Measurements from ENCODE around the gene MAT1A. TPM values are rescaled to one million over a fixed set of nuclear protein-coding genes. Genes with fewer than 3 reads are reported as not detected.

The MAT1A gene
- total and polyA plus RNA-seq, 2 of the 8 experiments (the other 6 are each of a cell fraction or from before 2014, with no cell fraction given) = 4.1 to 6.4 TPM

DNA sequence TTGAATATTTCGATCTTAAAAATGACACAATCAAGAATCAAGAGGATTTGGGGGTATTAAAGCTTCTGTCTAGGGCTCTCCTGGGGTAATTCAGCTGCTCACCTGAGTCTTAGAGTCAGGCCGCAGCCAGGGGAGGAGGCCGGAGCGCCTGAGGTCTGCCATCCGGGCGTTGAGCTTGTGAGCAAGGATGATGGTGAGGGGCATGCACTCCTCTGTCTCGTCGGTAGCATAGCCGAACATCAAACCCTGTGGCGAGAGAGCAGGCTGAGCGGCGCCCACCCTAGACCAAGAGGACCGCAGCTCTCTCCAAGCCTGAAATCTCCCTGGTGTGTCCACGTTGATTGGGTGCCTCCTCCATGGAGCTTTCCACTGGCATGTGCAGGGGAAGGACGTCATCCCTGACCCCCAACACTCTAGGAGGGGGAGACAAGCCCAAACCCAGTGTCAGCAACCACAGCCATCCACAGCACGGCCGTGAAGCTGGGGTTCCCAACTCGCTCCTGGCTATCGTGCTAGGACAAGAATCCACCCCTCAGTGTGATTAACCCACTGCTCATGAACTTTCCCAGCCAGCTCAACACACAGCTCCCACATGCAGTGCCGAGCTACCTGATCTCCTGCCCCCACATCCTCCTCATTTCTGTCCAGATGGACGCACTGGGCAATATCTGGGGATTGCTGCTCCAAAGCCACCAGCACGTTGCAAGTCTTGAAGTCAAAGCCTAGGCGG is 9.2 kb downstream of the MAT1A start:
- ChIA-PET POLR2A (ENCODE audit: partially characterized antibody) (interaction anchor here (0.9 to 1.1 kb wide), 2 partner anchors 9 to 28 kb away, joined by 3 to 4 read pairs; partner anchors contain the start of gene MAT1A), CTCF (ENCODE audit: partially characterized antibody) (interaction anchor here (1.0 to 3.4 kb wide), 7 partner anchors 8 to 225 kb away, joined by 3 to 15 read pairs (median 4); partner anchors contain the start of gene MAT1A)
- Histone ChIP-seq H3K4ac (replicated peaks; ENCODE audit: insufficient read length, low read depth, low read length) (no peak overlapping the region), H3K23me2 (ENCODE audit: low read depth, low read length) (no peaks in the 10 kb centered on the region), H4K8ac (ENCODE audit: extremely low read depth, insufficient read depth, low read length) (no peak overlapping the region), H2BK5ac (ENCODE audit: low read depth, low read length) (no peak overlapping the region), H4K91ac (replicated peaks; ENCODE audit: insufficient read length, low read length) (no peak overlapping the region), H3K27me3 (replicated peaks in 1 of 4; ENCODE audit: control insufficient read depth in 3 of 4, extremely low read depth in 1 of 4, insufficient read depth in 3 of 4, low read length in 3 of 4) (no peaks in the 10 kb centered on the region; a peak in 2 of 7 replicates), H3K4me3 (ENCODE audit: extremely low read depth in 1 of 4, insufficient read depth in 2 of 4, low read depth in 3 of 4, low read length in 4 of 4) (no peak overlapping the region), H3K27ac (ENCODE audit: low read depth, low read length) (no peak overlapping the region), H3K56ac (replicated peaks; ENCODE audit: insufficient read length, low read depth, low read length) (no peak overlapping the region), H3K36me3 (ENCODE audit: control insufficient read depth in 2 of 4, insufficient read depth in 4 of 4, low read length in 3 of 4) (no peaks in the 10 kb centered on the region), H2BK15ac (ENCODE audit: low read length) (no peak overlapping the region), H3K9ac (replicated peaks in 1 of 4; ENCODE audit: extremely low read depth in 1 of 4, low read depth in 3 of 4, low read length in 3 of 4) (no peak overlapping the region), H2AFZ (ENCODE audit: low read length) (no peak overlapping the region), H4K20me1 (replicated peaks in 1 of 2; ENCODE audit: control insufficient read depth in 1 of 2, insufficient read depth in 2 of 2, low read length in 2 of 2) (peaks cover 0 to 2% of the 10 kb centered on the region in 2 experiments), H3K18ac (ENCODE audit: extremely low read depth, low read length) (no peak overlapping the region), H2BK12ac (ENCODE audit: low read depth, low read length) (no peak overlapping the region), H2BK20ac (ENCODE audit: low read length) (no peak overlapping the region), H2AK5ac (ENCODE audit: low read depth, low read length) (no peak overlapping the region), H3K4me2 (ENCODE audit: insufficient read depth in 1 of 2, low read depth in 2 of 2, low read length in 2 of 2) (no peak overlapping the region), H2BK120ac (replicated peaks; ENCODE audit: low read depth, low read length) (no peak overlapping the region), H3K14ac (ENCODE audit: insufficient read length) (no peak overlapping the region), H4K5ac (ENCODE audit: insufficient read length, low read depth, low read length) (no peak overlapping the region), H3K23ac (ENCODE audit: insufficient read length) (no peak overlapping the region), H3K79me1 (ENCODE audit: low read depth, low read length) (no peaks in the 10 kb centered on the region), H3K4me1 (replicated peaks in 1 of 4; ENCODE audit: control insufficient read depth in 3 of 4, insufficient read depth in 4 of 4, low read length in 3 of 4) (peaks cover 0 to 7% (median 0%) of the 10 kb centered on the region in 4 experiments; a peak in 2 of 7 replicates), H3K79me2 (ENCODE audit: control insufficient read depth in 1 of 2, insufficient read depth in 2 of 2, low read length in 2 of 2) (no peaks in the 10 kb centered on the region), H3K9me3 (ENCODE audit: insufficient read depth in 2 of 2, low read depth in 1 of 2, low read length in 1 of 2) (no peaks in the 10 kb centered on the region)
- WGBS, 2 experiments (ENCODE audit: extremely low coverage in 1 of 2, insufficient coverage in 1 of 2, insufficient read length in 1 of 2, insufficient replicate concordance in 2 of 2, low coverage in 1 of 2, low lambda C conversion rate in 2 of 2, missing lambda C conversion rate in 1 of 2) = 91% methylated on average over 23 of the region's 23 CpGs; no CpG with 5 or more reads in 1 of the 2 experiments
- DNase-seq (ENCODE audit: low read depth in 1 of 2, low spot score in 2 of 2) (no peak), FAIRE-seq (no peak)
- TF ChIP-seq ASH2L (IDR thresholded peaks at IDR 0.05; ENCODE audit: low read length) (no peak), SIX5 (IDR thresholded peaks at IDR 0.05; ENCODE audit: low read depth, low read length) (no peak), TBP (IDR thresholded peaks at IDR 0.05; ENCODE audit: low read depth, low read length) (no peak), KDM4A (IDR thresholded peaks at IDR 0.05; ENCODE audit: low read depth, low read length, severe bottlenecking) (no peak), ZNF274 (IDR thresholded peaks at IDR 0.05; ENCODE audit: borderline replicate concordance, extremely low read depth, low read length) (no peak), RBBP5 (IDR thresholded peaks at IDR 0.05; ENCODE audit: borderline replicate concordance, low read depth, low read length) (no peak)
- TF ChIP-seq, protein P1, sequence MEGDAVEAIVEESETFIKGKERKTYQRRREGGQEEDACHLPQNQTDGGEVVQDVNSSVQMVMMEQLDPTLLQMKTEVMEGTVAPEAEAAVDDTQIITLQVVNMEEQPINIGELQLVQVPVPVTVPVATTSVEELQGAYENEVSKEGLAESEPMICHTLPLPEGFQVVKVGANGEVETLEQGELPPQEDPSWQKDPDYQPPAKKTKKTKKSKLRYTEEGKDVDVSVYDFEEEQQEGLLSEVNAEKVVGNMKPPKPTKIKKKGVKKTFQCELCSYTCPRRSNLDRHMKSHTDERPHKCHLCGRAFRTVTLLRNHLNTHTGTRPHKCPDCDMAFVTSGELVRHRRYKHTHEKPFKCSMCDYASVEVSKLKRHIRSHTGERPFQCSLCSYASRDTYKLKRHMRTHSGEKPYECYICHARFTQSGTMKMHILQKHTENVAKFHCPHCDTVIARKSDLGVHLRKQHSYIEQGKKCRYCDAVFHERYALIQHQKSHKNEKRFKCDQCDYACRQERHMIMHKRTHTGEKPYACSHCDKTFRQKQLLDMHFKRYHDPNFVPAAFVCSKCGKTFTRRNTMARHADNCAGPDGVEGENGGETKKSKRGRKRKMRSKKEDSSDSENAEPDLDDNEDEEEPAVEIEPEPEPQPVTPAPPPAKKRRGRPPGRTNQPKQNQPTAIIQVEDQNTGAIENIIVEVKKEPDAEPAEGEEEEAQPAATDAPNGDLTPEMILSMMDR (IDR thresholded peaks at IDR 0.05; ENCODE audit: control extremely low read depth in 1 of 3, insufficient read depth in 1 of 3, low read depth in 1 of 3, low read length in 3 of 3) = no peak
- TF ChIP-seq, protein P2, sequence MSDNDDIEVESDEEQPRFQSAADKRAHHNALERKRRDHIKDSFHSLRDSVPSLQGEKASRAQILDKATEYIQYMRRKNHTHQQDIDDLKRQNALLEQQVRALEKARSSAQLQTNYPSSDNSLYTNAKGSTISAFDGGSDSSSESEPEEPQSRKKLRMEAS (IDR thresholded peaks at IDR 0.05) = no peak
